Esophagus squamous epithelium (tissue), 5 donors: ENCODE results near the gene PLCB1. TPM values are rescaled to one million over a fixed set of nuclear protein-coding genes. Genes with fewer than 3 reads are reported as not detected.

Experiments
- DNase-seq: peaks from one replicate; lab custom pipeline; 2025; lab: John Stamatoyannopoulos, UW
- H3K27ac ChIP-seq, 4 donors: fragments of 200-600 bp; sonication (generic); one replicate each; pipeline ENCODE4 v1.5.1; 2016 to 2019; ENCODE audit warnings: mild to moderate bottlenecking in 1 of 4
- H3K27me3 ChIP-seq, 4 donors: fragments of 200-600 bp; sonication (generic); 1 replicate in 3 of 4; 2 replicates in 1 of 4; pipeline versions ENCODE4 v1.5.1 to v1.6.0; 2017 to 2021; ENCODE audit warnings: antibody characterized with exemption in 1 of 4
- H3K36me3 ChIP-seq, 3 donors: fragments of 200-600 bp; sonication (generic); one replicate each; pipeline ENCODE4 v1.5.1; 2016 to 2019
- H3K4me1 ChIP-seq, 3 donors: fragments of 200-600 bp; sonication (generic); one replicate each; pipeline ENCODE4 v1.5.1; 2017 to 2019
- H3K4me3 ChIP-seq, 4 donors: fragments of 200-600 bp; sonication (generic); 1 replicate in 3 of 4; 2 replicates in 1 of 4; pipeline ENCODE4 v1.5.1; 2016 to 2019; ENCODE audit warnings: mild to moderate bottlenecking in 2 of 4, moderate library complexity in 1 of 4
- H3K9me3 ChIP-seq, 3 donors: fragments of 200-600 bp; sonication (generic); one replicate each; pipeline ENCODE4 v1.5.1; 2016 to 2019
- POLR2A ChIP-seq, 4 donors: fragments of 450-650 bp; IDR thresholded peaks; one replicate each; pipeline ENCODE4 v1.6.1; 2017; ENCODE audit warnings: antibody characterized with exemption in 4 of 4, mild to moderate bottlenecking in 4 of 4, moderate library complexity in 3 of 4
- WGBS, 2 donors: methylation state at CpG; one replicate each; pipeline ENCODE4 v1.1.5; 2018; 5-methylcytosine and 5-hydroxymethylcytosine counted together
- intact Hi-C: fragments of 100-400 bp; cut with DNase I; formaldehyde crosslinking; loops from one replicate; pipeline ENCODE4 v1.15.0; 2022
- total RNA-seq, 4 donors: library from RNA; depleted of rRNA; stranded (reverse); fragments of >200 nt; gene quantifications; one replicate each; pipeline ENCODE4 v1.1.0, GENCODE V29; 2016
- TF ChIP-seq, protein P1 (sequence below), 6 experiments: fragments of 450-650 bp in 4 of 6; fragments of 200-600 bp in 2 of 6; sonication (generic) in 2 of 6; IDR thresholded peaks; one replicate each; pipeline ENCODE4 v1.5.1; 2016 to 2019; ENCODE audit warnings: antibody characterized with exemption in 6 of 6, mild to moderate bottlenecking in 4 of 6, moderate library complexity in 4 of 6
- donor health status: DM: yes; HTN: yes; CAD: no.

Gene PLCB1
- total RNA-seq, 4 donors from 2014 or later: 1.9 to 20.4 (median 5.0) TPM

DNA sequence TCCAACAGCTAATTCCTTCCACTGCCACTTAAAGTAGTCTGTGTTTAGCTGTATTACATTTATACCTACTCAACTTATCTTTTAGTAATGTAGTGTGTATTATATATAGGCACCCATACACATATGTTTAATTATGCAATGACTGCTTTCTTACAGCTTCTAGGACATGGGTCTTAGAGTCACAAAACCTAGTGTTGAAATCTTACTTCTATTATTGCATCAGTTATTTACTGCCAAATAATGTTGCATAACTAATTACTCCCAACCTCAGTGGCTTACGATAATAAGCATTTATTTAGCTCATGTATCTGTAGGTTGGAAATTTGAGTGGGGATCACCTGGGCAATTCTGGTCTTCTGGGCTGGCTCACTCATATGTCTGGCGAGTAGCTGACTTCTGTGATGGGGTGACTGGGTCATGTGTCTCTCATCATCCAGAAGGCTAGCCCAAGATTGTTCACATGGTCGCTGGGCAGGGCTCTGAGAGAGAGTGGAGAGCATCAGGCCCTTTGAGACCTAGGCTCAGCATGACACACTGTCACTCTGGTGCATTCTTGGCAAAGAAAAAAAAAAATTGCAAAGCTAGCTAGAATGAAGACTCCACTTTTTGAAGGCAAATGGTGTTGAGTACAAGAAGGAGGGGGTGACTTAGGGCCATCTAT lies 187.0 kb downstream of the PLCB1 start:
- Histone ChIP-seq H3K27me3 (no peaks in the 10 kb centered on the region), H3K36me3 (no peaks in the 10 kb centered on the region), H3K4me3 (no peak overlapping the region), H3K9me3 (no peaks in the 10 kb centered on the region), H3K27ac (no peak overlapping the region), H3K4me1 (no peaks in the 10 kb centered on the region)
- DNase-seq: no peak
- intact Hi-C loops: no loop called here
- 66 to 75% methylated on average over 2 to 3 of the region's 3 CpGs for WGBS, 2 donors
- TF ChIP-seq POLR2A (IDR thresholded peaks at IDR 0.05): no peak
- TF ChIP-seq, protein P1, sequence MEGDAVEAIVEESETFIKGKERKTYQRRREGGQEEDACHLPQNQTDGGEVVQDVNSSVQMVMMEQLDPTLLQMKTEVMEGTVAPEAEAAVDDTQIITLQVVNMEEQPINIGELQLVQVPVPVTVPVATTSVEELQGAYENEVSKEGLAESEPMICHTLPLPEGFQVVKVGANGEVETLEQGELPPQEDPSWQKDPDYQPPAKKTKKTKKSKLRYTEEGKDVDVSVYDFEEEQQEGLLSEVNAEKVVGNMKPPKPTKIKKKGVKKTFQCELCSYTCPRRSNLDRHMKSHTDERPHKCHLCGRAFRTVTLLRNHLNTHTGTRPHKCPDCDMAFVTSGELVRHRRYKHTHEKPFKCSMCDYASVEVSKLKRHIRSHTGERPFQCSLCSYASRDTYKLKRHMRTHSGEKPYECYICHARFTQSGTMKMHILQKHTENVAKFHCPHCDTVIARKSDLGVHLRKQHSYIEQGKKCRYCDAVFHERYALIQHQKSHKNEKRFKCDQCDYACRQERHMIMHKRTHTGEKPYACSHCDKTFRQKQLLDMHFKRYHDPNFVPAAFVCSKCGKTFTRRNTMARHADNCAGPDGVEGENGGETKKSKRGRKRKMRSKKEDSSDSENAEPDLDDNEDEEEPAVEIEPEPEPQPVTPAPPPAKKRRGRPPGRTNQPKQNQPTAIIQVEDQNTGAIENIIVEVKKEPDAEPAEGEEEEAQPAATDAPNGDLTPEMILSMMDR (IDR thresholded peaks at IDR 0.05): no peak

DNA sequence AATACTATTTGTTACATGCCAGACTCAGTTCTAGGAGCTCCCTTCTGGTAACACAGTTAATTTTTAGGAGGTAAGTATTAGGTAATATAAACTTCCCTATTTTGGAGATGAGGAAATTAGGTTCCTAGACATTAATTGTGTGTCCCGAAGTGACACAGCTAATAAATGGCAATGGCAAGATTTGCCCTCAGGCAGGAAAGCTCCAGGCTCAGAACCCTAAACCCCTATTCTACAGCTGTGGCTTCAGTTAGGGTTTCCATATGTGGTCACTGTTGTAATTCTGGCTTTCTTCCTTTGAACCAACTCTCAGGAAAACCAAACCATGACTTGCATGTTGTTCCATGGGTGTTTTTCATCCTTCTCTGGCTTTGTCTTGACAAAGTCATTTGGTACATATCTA lies 188.2 kb downstream of the PLCB1 start:
- H3K27me3 ChIP-seq: no peaks in the 10 kb centered on the region
- H3K36me3 ChIP-seq: no peaks in the 10 kb centered on the region
- TF ChIP-seq, protein P1 (IDR thresholded peaks at IDR 0.05): no peak
- no peak for TF ChIP-seq POLR2A (IDR thresholded peaks at IDR 0.05)
- no peak overlapping the region for H3K4me3 ChIP-seq
- H3K4me1 ChIP-seq: no peaks in the 10 kb centered on the region
- no peaks in the 10 kb centered on the region for H3K9me3 ChIP-seq
- H3K27ac ChIP-seq: no peak overlapping the region
- no peak for DNase-seq
- WGBS, 2 donors: 41 to 89% methylated on average over 1 of the region's 1 CpG
- intact Hi-C loops: no loop called here

DNA sequence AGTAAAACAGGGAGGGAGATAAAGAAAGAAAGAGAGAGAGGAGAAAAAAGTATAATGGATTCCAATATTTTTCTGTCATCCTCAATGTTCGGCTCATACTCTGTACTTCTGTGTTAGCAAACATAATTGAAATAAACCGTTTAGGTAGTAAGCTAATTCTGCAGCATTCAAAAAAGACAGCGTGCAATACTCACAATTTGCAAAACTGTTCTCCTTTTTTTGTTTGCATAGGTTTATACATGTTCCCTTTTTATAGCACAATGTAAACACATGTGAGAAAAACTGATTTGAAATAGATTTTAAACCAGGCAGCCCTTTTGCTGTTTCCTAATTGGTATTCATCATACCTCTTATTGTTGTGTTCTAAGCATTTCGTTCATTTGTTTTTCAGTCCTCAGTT lies 188.9 kb downstream of the PLCB1 start:
- Histone ChIP-seq H3K4me1 (no peaks in the 10 kb centered on the region), H3K27me3 (no peaks in the 10 kb centered on the region), H3K4me3 (no peak overlapping the region), H3K27ac (no peak overlapping the region), H3K36me3 (no peaks in the 10 kb centered on the region), H3K9me3 (no peaks in the 10 kb centered on the region)
- intact Hi-C loops: no loop called here
- WGBS, 2 donors: 64 to 71% methylated on average over 4 of the region's 4 CpGs
- DNase-seq: no peak
- TF ChIP-seq, protein P1 (IDR thresholded peaks at IDR 0.05): no peak
- no peak for TF ChIP-seq POLR2A (IDR thresholded peaks at IDR 0.05)

DNA sequence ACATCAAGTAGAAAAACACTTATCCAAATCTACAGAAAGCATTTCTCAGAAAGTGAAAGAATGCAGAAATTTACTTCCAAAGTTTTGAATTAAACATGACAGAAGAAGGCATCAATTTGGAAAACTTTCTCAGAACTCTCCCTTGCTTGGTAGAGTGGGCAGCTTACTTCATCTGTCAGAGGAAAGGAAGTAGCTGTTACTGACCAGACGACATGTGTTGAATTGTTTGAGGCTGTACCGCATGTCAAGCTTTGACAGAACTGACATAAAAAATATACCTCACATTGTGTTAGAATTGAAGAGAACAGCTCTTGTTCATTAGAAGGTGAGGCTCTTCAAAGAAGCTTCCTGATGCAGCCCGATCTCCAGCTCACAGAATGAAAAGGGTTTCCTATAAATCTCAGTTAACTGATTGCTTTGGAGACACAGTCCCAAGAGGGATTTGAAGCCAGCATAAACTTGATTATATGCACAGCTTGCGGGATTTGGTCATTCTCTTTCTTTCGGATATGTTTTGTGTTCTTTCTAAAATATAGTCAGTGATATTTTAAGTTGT lies 190.7 kb downstream of the PLCB1 start:
- TF ChIP-seq POLR2A (IDR thresholded peaks at IDR 0.05): no peak
- TF ChIP-seq, protein P1 (IDR thresholded peaks at IDR 0.05): no peak
- H3K27me3 ChIP-seq: no peaks in the 10 kb centered on the region
- H3K9me3 ChIP-seq: no peaks in the 10 kb centered on the region
- WGBS, 2 donors: 61 to 63% methylated on average over 5 of the region's 5 CpGs
- no peak overlapping the region for H3K27ac ChIP-seq
- intact Hi-C loops: no loop called here
- H3K4me3 ChIP-seq: no peak overlapping the region
- no peaks in the 10 kb centered on the region for H3K4me1 ChIP-seq
- H3K36me3 ChIP-seq: no peaks in the 10 kb centered on the region
- DNase-seq: no peak

DNA sequence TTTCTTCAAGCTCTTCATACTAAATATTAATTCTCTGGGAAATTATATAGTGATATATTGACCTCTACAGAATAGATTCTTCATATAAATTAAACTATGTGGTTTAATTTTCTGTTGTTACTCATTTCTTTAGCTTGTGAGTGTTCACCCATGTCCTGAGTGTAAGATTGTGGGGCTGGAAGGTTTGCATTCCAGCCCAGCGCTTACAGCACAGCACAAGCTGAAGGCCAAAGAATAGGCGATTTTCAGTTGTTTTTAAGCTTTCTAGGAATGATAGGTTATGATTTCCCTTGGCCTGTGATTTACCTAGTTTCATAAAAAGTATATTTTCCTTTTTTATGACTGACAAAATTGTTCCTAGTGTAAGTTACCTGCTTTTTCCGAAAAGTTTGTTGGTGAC lies 194.1 kb downstream of the PLCB1 start:
- intact Hi-C loops: no loop called here
- WGBS, 2 donors: 78 to 81% methylated on average over 3 of the region's 3 CpGs
- Histone ChIP-seq H3K4me1 (peaks cover 0 to under 1% (median 0%) of the 10 kb centered on the region in 3 donors), H3K27ac (no peak overlapping the region), H3K27me3 (no peaks in the 10 kb centered on the region), H3K36me3 (no peaks in the 10 kb centered on the region), H3K4me3 (no peak overlapping the region), H3K9me3 (no peaks in the 10 kb centered on the region)
- no peak for TF ChIP-seq POLR2A (IDR thresholded peaks at IDR 0.05)
- TF ChIP-seq, protein P1 (IDR thresholded peaks at IDR 0.05): no peak
- DNase-seq: no peak
